HG03558 (cell line): Measurements from ENCODE around the gene TMEM100.
"Not testable (repeated sequence)": the region's sequence is repeated elsewhere in the genome, so short reads cannot be mapped to it uniquely, and the experiment has no call there.

ENCODE experiments used
- ATAC-seq: cut with Tn5 transposase; IDR thresholded peaks from one replicate; pipeline ENCODE4 v1.9.1; 2021; ENCODE audit warnings: moderate number of reproducible peaks; ENCODE audit not compliant: unreplicated experiment; ENCODE audit errors: extremely low read depth

Gene TMEM100

DNA sequence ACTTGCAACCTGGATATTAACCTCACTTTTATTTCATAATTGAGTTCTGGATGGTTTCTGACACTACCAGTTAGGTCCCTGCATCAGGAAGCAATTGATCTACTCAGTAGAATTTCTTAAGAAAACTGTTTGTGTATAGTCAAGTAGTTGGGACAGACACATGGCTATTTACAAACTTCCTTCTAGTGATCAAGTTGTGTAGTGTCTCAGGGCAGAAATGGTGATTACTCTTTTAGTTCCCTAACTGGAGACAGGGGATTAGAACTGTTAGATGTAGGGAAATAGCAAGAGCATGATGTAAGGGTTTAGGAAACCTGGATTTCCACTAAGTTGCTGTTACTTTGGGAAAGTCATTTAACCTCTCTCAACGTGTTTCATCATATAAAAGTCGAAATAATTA, 30.4 kb downstream of the TMEM100 start:
- no peak for ATAC-seq

GRCh38 chr17:55691666-55692065, 31.0 kb downstream of the TMEM100 start:
- ATAC-seq: no peak

- ATAC-seq: no peak
Observed at GRCh38 chr17:55690105-55690508, 32.6 kb downstream of the TMEM100 start.

DNA sequence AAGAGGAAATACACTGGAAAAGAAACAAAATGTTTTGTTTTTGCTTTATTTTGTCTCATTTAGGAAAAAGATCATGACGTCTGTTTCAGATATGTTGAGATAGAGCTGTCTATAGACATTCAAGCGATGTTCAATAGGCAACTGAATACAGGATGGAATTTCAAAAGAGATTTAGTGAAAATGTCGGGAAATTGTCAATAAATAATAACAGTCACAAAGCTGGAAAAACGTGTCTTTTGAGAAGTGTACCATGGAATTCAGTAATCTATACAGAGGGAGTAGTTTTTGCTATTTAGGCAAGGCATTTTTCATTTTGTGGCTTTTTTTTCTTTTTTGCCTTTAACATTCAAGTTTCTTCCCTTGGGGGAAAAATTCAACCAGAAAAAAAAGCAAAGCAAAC, 33.0 kb downstream of the TMEM100 start:
- no peak for ATAC-seq

DNA sequence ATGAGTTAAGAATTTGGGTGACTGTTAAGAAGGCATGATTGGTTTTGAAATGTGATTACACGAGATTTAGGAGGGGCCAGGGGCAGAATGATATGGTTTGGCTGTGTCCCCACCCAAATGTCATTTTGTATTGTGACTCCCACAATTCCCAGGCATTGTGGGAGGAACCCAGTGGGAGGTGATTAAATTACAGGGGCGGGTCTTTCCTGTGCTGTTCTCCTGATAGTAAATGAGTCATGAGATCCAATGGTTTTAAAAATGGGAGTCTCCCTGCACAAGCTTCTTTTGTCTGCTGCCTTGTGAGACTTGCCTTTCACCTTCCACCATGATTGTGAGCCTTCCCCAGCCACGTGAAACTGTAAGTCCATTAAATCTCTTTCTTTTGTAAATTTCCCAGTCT, 34.6 kb downstream of the TMEM100 start:
- ATAC-seq: no peak

DNA sequence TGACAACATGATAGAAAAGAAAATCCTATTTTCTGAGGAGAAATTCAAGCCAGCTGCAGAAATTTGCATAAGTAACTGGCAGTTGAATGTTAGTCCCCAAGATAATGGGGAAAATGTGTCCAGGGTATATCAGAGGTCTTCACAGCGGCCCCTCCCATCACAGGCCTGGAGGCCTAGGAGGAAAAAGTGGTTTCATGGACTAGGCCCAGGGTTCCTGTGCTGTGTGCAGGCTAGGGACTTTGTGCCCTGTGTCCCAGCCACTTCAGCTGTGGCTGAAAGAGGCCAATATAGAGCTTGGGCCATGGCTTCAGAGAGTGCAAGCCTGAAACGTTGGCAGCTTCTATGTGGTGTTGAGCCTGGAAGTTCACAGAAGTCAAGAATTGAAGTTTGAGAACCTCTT, 35.6 kb downstream of the TMEM100 start:
- no peak for ATAC-seq

DNA sequence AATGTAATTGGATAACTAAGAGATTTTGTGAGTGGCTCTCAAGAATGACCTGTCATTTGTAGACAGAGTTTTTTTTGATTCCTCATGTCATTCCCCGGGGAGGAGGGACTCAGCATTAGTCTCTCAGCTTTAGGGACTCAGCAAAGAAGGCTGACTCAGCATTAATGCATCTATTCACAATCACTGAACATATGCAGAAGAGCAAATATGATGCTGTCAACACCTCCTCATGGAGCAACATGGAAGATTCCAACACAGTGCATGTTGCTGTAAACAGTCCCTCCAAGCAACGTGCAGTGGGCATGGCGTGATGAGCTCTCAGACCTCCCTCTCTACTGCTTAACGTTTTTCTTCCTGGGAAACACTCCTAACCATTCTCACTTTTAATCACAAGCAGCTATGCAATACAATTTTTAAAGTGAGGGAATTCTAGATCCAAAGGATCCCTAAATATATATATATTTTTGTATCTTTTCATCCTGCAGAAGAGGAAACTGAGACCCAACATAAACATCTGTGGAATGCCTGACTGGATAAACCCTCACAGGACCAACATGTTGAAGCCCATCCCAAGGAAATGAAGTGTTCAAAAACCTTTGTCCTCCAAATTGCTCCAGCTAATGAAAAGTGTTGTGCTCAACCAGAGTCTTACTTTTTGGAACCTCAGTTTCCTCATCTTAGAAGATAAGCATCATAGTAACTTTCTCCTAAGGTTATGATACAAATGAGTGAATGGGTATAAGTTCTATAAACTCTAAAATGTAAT, 38.9 kb downstream of the TMEM100 start:
- no peak for ATAC-seq

- ATAC-seq: no peak
Observed at GRCh38 chr17:55681342-55681700, 41.3 kb downstream of the TMEM100 start.

DNA sequence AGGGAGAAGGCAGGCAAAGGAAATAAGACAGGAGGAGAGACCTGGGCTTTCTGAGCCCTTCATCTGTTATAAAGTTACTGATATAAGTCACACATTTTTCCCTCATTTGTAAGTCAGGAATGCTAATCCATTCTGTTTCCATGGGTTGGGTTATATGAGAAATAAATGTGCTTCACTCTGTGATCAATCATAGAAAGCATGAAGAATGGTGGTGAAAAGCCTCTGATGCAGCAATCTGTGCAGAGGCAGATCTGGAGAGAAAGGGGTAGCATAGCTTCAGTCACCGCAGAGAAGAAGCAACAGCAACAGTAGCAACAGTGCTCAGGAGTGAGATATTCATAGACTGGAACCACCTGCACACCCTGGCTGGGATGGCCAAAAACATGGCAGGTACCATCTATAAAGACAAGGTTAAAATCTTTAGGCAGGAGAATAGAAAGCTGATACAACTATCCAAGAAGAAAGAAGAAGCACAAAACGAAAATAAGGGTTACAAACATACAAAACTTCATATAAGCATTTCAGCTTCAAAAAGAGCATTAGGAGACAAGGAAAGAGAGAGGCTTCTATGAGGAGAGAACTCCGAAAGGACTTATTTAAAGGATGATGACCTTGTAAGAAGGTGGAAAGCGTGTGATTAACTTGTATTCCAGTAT, 41.9 kb downstream of the TMEM100 start:
- ATAC-seq: no peak

DNA sequence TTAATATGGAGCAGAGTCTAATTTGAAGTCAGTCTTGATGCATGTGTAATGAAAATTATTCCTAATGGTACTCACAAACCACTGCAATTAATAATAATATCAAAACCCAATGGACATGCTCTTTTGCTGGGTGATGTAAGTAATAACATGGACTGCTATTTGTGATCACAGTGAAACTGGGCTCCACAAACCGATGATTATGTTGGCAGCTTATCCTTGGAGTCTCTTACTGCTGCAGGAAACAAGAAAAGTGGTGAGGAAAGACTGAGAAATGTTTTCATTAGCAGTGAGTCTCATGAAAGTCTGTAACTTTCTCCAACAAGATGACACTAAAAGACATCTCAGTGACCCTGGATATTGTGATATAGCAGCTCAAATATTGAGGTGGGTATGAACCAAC, 45.2 kb downstream of the TMEM100 start:
- ATAC-seq: no peak

DNA sequence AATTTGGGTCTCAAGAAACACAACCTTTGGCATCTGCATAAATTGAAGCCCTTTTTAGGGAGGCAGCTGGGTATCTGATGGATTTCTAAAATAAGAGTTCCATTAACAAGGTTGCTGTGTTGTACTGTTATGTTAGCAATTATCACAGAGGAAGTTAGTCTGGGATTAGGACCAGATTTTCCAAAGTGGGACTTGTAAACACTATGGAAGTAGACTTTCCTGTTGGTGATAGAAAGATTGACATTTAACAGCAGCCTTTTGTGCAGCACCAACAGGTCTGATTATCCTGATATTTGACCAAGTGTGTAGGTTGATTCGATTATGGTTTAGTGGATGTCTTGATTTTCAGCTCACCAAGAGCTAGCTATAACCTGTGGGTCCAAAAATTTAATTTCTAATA, 46.4 kb downstream of the TMEM100 start:
- ATAC-seq: no peak

DNA sequence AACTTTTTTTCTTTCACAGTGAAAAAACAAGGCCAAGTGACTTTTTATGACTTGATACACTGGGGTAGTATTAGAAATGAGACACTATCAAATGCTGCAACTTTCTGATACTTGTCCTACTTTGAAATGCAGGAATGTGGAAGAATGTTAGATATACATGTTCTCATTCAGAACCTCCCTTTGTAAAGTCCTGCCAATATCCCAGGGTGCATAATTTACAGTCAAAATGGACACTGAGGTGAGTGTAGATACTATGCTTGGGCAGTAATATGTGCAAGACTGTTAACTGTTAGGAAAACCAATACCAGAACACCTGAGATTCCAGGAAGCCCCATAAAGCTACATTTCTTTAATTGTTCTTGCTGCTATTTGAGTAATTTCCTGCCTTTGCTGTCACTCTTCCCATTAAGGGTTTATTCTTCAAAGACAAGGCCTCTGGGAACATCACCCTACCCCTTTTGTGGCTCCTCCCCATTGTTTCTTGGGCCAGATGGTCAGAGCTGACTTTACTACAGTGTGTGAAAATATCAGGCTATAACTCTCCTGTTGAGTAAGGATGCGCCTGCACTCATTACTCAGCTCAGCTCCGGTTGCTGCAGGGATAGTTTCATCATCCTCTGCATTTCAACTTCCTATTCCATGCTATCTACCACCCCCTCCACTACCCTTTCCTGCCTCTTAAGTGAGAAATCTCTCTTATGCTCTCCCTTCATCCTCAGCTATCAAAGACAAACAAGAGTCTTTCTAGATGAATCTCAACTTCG, 48.7 kb downstream of the TMEM100 start:
- ATAC-seq: no peak

GRCh38 chr17:55672585-55673501, 49.8 kb downstream of the TMEM100 start:
- ATAC-seq: no peak

DNA sequence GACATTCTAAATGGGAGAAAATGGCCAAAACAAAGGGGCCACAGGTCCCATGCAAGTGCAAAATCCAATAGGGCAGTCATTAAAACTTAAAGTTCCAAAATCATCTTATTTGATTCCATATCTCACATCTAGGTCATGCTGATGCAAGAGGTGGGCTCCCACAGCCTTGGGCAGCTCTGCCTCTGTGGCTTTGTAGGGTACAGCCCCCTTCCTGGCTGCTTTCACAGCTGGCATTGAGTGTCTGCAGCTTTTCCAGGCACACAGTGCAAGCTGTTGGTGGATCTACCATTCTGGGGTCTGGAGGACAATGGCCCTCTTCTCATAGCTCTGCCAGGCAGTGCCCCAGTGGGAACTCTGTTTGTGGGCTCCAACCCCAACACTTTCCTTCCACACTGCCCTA, 50.7 kb downstream of the TMEM100 start:
- ATAC-seq: not testable (repeated sequence)
